ENCODE data around the gene DPF3.

The DPF3 gene

DNA sequence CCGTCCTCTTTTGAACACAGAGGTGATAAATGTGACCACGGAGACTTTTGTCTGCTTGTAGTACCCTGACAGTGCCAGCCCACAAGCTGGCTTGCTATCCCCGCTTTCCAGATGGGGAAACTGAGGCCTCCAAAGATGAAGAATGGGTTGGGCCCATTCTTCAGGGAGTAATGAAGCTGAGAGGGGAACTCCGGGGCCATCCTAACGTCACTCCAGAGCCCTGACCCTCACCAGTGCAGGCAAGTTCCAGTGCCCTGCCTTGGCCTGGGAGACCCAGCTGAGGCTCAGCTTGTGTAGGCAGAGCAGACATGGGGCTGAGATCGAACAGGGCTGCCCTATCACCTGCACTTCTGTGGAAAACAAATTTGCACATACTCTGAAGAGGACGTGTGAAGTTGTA is 277.1 kb downstream of the DPF3 start:
- CTCF ChIA-PET = interaction anchor here (1.1 kb wide), 1 partner anchor 15 kb away, joined by 4 read pairs; no protein-coding TSS in a partner anchor
- POLR2A ChIA-PET = no interaction called here
- TF ChIP-seq, protein P1, sequence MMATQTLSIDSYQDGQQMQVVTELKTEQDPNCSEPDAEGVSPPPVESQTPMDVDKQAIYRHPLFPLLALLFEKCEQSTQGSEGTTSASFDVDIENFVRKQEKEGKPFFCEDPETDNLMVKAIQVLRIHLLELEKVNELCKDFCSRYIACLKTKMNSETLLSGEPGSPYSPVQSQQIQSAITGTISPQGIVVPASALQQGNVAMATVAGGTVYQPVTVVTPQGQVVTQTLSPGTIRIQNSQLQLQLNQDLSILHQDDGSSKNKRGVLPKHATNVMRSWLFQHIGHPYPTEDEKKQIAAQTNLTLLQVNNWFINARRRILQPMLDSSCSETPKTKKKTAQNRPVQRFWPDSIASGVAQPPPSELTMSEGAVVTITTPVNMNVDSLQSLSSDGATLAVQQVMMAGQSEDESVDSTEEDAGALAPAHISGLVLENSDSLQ (IDR thresholded peaks at IDR 0.05) = no peak
- TF ChIP-seq SP1 (IDR thresholded peaks at IDR 0.05) (no peak), CTBP1 (IDR thresholded peaks at IDR 0.05; ENCODE audit: borderline replicate concordance) (no peak), ZNF384 (IDR thresholded peaks at IDR 0.05) (no peak), SUZ12 (IDR thresholded peaks at IDR 0.05) (no peak), L3MBTL2 (conservative IDR thresholded peaks at IDR 0.05) (no peak), BHLHE40 (IDR thresholded peaks at IDR 0.05; ENCODE audit: borderline replicate concordance) (no peak), HDGF (IDR thresholded peaks at IDR 0.05; ENCODE audit: borderline replicate concordance) (no peak), FOXA1 (IDR thresholded peaks at IDR 0.05) (no peak), ELF4 (IDR thresholded peaks at IDR 0.05) (no peak), FOXM1 (IDR thresholded peaks at IDR 0.05; ENCODE audit: borderline replicate concordance) (no peak), NFRKB (IDR thresholded peaks at IDR 0.05) (no peak), ARNT (IDR thresholded peaks at IDR 0.05) (no peak), FOXK2 (IDR thresholded peaks at IDR 0.05) (no peak), TARDBP (IDR thresholded peaks at IDR 0.05) (no peak), LEF1 (IDR thresholded peaks at IDR 0.05; ENCODE audit: borderline replicate concordance) (no peak)
- DNase-seq (ENCODE audit: extremely low spot score) = no peak

DNA sequence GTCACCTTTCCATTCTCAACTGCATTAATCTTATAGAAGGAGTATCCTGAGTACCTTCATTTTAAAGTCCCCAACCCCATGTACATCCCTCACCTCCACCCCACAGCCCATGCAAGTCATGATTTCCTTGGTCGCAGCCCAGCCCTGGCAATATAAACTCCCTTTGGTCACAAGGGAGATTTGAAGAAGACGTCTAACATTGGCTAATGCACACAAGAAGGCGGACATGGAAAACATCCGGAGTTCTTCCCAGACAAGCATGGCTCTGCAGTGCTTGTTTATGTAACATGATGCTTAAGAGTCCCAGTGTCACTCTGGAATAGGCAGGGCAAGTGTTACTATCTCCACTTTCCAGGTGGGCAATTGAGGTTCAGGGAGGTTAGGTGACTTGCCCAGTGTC is 277.6 kb downstream of the DPF3 start:
- ChIA-PET CTCF (interaction anchor here (1.1 kb wide), 1 partner anchor 16 kb away, joined by 4 read pairs; no protein-coding TSS in a partner anchor), POLR2A (no interaction called here)
- DNase-seq (ENCODE audit: extremely low spot score) = no peak
- TF ChIP-seq ZNF384 (IDR thresholded peaks at IDR 0.05) = no peak
- no peak for TF ChIP-seq ELF4 (IDR thresholded peaks at IDR 0.05)
- no peak for TF ChIP-seq FOXK2 (IDR thresholded peaks at IDR 0.05)
- TF ChIP-seq ARNT (IDR thresholded peaks at IDR 0.05) = no peak
- TF ChIP-seq SP1 (IDR thresholded peaks at IDR 0.05) = no peak
- TF ChIP-seq FOXM1 (IDR thresholded peaks at IDR 0.05; ENCODE audit: borderline replicate concordance) = no peak
- no peak for TF ChIP-seq NFRKB (IDR thresholded peaks at IDR 0.05)
- TF ChIP-seq FOXA1 (IDR thresholded peaks at IDR 0.05) = no peak
- no peak for TF ChIP-seq HDGF (IDR thresholded peaks at IDR 0.05; ENCODE audit: borderline replicate concordance)
- no peak for TF ChIP-seq TARDBP (IDR thresholded peaks at IDR 0.05)
- no peak for TF ChIP-seq L3MBTL2 (conservative IDR thresholded peaks at IDR 0.05)
- TF ChIP-seq CTBP1 (IDR thresholded peaks at IDR 0.05; ENCODE audit: borderline replicate concordance) = no peak
- no peak for TF ChIP-seq BHLHE40 (IDR thresholded peaks at IDR 0.05; ENCODE audit: borderline replicate concordance)
- TF ChIP-seq, protein P1 (IDR thresholded peaks at IDR 0.05) = no peak
- TF ChIP-seq LEF1 (IDR thresholded peaks at IDR 0.05; ENCODE audit: borderline replicate concordance) = no peak
- no peak for TF ChIP-seq SUZ12 (IDR thresholded peaks at IDR 0.05)

DNA sequence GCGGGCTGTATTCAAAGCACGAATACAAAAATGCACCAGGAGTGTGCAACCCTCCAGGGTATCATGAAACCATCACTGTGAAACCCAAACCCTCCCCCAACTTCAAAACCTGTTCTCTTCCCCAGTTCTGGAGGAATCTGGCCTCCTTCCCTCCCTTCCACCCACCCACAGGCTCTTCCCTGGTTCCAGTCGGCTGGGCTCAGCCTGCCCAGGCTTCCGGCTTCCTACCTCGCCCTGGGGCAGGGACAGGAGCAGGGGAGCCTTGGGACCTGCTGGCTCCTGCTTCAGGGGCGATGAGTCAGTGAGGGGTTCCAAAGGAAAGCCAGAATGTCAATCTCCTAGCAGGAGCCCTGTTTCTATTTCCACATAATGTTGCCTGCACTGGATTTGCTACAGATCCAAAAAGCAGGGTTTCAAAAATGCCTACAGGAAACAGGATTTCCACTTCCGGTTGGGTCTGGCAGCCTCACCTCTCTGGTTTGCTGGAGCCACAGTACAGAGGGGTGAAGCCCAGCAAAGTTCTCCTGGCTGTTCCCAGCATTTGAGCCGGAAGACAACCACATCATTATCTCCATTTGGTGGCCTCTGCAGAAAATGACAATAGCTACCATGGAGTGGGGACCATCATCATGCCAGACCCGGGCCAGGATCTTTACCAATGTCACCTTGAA is 278.3 kb downstream of the DPF3 start:
- no peak for TF ChIP-seq LEF1 (IDR thresholded peaks at IDR 0.05; ENCODE audit: borderline replicate concordance)
- ChIA-PET POLR2A (no interaction called here), CTCF (no interaction called here)
- no peak for DNase-seq (ENCODE audit: extremely low spot score)

DNA sequence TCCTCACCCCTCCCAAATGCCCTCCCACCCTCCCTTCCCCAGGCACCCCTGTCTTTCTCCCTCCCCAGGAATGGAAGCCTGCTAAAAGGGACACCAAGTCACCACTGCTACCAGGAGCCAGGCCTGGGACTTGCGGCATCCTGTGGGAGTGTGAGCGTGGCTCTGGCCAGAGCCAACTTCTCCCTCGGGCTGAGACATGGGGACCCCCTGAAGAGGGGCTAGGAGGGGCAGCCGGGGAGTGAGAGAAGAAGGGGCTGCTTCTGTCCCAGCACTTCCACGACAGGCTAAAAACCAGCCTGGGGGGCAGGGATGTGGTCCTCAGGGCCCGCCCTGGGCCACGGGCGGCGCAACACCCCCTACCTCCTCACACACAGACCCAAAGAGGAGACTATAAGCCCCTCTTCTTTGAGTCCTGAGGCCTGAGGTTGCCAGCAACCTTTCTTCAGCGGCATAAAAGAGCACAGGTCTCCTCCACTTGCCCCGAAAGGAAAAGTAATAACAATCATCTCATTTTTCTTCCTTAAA is 278.9 kb downstream of the DPF3 start:
- TF ChIP-seq CTBP1 (IDR thresholded peaks at IDR 0.05; ENCODE audit: borderline replicate concordance) (no peak), FOXK2 (IDR thresholded peaks at IDR 0.05) (no peak), ZNF384 (IDR thresholded peaks at IDR 0.05) (no peak), NFRKB (IDR thresholded peaks at IDR 0.05) (no peak), LEF1 (IDR thresholded peaks at IDR 0.05; ENCODE audit: borderline replicate concordance) (no peak)
- POLR2A ChIA-PET = no interaction called here
- no peak for DNase-seq (ENCODE audit: extremely low spot score)
- CTCF ChIA-PET = no interaction called here

DNA sequence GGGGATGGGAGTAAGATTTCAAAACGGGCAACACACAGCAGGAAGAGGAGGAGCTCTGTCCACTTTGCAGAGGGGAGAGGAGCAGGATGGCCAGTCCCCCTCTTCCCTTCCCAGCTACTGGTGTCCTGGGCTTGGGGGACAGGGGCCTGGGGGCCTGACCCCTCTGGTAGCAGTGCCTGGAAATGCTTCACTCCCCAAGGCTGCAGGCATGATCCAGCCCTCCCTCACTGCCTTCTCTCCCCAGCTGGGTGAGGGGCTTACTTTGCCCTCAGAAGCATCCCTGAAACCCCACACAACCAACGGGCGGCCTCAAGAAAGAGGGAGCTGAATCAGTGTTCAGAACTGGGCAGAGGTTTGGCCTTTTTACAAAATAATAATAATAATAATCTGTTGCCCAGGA is 279.5 kb downstream of the DPF3 start:
- POLR2A ChIA-PET = no interaction called here
- CTCF ChIA-PET = no interaction called here

DNA sequence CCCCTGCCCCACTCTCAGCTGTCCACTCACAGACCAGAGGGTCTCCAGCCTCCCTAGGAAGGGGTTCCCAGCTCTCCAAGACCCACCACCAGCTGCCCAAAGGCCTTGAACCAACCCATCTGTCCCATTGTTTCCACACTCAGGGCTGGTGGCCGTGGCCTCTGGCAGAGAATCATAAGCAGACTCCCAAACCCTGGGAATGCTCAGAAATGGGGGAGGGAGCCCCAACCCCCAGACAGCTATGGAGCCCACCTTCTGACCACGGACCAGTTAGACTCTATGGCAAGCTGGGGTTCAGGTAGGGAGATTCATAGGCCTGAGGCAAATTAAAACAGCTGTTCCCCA is 280.0 kb downstream of the DPF3 start:
- ChIA-PET CTCF (no interaction called here), POLR2A (no interaction called here)
- TF ChIP-seq FOXK2 (IDR thresholded peaks at IDR 0.05) (no peak), TARDBP (IDR thresholded peaks at IDR 0.05) (no peak), L3MBTL2 (conservative IDR thresholded peaks at IDR 0.05) (no peak), NFRKB (IDR thresholded peaks at IDR 0.05) (no peak), ARNT (IDR thresholded peaks at IDR 0.05) (no peak), LEF1 (IDR thresholded peaks at IDR 0.05; ENCODE audit: borderline replicate concordance) (no peak), HDGF (IDR thresholded peaks at IDR 0.05; ENCODE audit: borderline replicate concordance) (no peak), SP1 (IDR thresholded peaks at IDR 0.05) (no peak), ELF4 (IDR thresholded peaks at IDR 0.05) (no peak), ZNF384 (IDR thresholded peaks at IDR 0.05) (no peak), BHLHE40 (IDR thresholded peaks at IDR 0.05; ENCODE audit: borderline replicate concordance) (no peak), FOXA1 (IDR thresholded peaks at IDR 0.05) (no peak), SUZ12 (IDR thresholded peaks at IDR 0.05) (no peak), FOXM1 (IDR thresholded peaks at IDR 0.05; ENCODE audit: borderline replicate concordance) (no peak), CTBP1 (IDR thresholded peaks at IDR 0.05; ENCODE audit: borderline replicate concordance) (no peak)
- TF ChIP-seq, protein P1 (IDR thresholded peaks at IDR 0.05) = no peak
- DNase-seq (ENCODE audit: extremely low spot score) = no peak

More for the DNA sequence above, 279.5 kb downstream of the DPF3 start:
- no peak for DNase-seq (ENCODE audit: extremely low spot score)
- TF ChIP-seq, protein P1 (IDR thresholded peaks at IDR 0.05) = no peak
- TF ChIP-seq ZNF384 (IDR thresholded peaks at IDR 0.05) (no peak), FOXK2 (IDR thresholded peaks at IDR 0.05) (no peak), SP1 (IDR thresholded peaks at IDR 0.05) (no peak), SUZ12 (IDR thresholded peaks at IDR 0.05) (no peak), ARNT (IDR thresholded peaks at IDR 0.05) (no peak), HDGF (IDR thresholded peaks at IDR 0.05; ENCODE audit: borderline replicate concordance) (no peak), ELF4 (IDR thresholded peaks at IDR 0.05) (no peak), FOXA1 (IDR thresholded peaks at IDR 0.05) (no peak), L3MBTL2 (conservative IDR thresholded peaks at IDR 0.05) (no peak), TARDBP (IDR thresholded peaks at IDR 0.05) (no peak), BHLHE40 (IDR thresholded peaks at IDR 0.05; ENCODE audit: borderline replicate concordance) (no peak), NFRKB (IDR thresholded peaks at IDR 0.05) (no peak), FOXM1 (IDR thresholded peaks at IDR 0.05; ENCODE audit: borderline replicate concordance) (no peak), LEF1 (IDR thresholded peaks at IDR 0.05; ENCODE audit: borderline replicate concordance) (no peak), CTBP1 (IDR thresholded peaks at IDR 0.05; ENCODE audit: borderline replicate concordance) (no peak)

All from HEK293T (cell line).